ENCODE data around the gene CMTR1.
"Not testable (repeated sequence)": the region's sequence is repeated elsewhere in the genome, so short reads cannot be mapped to it uniquely, and the experiment has no call there.

Gene CMTR1, protein sequence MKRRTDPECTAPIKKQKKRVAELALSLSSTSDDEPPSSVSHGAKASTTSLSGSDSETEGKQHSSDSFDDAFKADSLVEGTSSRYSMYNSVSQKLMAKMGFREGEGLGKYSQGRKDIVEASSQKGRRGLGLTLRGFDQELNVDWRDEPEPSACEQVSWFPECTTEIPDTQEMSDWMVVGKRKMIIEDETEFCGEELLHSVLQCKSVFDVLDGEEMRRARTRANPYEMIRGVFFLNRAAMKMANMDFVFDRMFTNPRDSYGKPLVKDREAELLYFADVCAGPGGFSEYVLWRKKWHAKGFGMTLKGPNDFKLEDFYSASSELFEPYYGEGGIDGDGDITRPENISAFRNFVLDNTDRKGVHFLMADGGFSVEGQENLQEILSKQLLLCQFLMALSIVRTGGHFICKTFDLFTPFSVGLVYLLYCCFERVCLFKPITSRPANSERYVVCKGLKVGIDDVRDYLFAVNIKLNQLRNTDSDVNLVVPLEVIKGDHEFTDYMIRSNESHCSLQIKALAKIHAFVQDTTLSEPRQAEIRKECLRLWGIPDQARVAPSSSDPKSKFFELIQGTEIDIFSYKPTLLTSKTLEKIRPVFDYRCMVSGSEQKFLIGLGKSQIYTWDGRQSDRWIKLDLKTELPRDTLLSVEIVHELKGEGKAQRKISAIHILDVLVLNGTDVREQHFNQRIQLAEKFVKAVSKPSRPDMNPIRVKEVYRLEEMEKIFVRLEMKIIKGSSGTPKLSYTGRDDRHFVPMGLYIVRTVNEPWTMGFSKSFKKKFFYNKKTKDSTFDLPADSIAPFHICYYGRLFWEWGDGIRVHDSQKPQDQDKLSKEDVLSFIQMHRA

DNA sequence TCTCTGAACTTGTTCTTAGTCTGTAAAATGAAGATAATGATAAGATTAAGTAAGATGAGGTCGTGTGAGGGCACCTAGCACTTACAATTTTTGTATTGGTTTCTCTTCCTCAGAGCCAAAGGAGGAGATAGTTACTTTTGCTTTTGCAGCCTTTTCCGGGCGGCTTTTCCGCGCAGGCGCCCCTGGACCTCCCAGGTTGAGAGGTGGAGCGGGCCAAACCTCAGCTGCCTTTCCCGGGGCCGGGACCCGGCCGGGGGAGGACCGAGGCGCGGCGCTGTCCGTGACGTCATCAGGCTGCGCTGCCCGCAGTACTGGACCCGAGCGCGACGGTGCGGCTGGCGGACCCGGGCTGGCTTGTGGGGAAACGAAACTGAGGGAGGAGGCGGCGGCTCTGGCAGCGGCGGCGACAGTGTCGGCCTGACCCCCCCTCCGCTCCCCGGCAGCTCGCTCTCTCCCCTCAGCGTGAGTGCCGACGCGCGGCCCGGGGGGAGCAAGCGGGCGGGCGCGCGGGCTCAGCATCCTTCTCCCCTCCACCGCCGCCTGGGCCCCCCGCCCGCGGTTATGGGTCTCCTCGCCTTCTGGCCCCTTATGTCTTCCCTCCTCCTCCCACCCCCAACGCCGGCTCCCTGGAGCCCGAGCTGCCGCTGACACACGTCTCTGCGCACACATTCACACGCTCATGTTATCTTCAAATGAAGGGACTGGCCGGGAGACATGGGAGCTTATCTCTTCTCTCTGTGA, at the start of gene CMTR1:
Gene CMTR1 (plus strand): TSS at position 306 of the 741 bp plus-strand sequence. CDS start 2,409 bp downstream, outside the sequence.
- peak; percentile 95 to 98 for DNase-seq

DNA sequence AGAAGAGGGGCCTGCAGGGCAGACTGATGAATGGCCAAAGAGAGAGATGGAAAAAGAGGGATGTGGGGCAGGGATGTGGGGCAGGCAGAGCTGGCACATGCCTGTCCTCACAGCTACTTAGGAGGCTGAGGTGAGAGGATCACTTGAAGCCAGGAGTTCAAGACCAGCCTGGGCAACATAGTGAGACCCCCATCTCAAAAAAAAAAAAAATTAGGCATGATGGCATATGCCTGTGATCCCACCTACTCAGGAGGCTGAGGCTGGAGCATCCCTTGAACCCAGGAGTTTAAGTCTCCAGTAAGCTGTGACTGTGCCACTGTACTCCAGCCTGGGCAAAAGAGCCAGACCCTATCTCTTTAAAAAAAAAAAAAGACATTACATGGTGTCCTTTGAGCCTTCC, 44.4 kb upstream of the CMTR1 start:
- no peak for DNase-seq

DNA sequence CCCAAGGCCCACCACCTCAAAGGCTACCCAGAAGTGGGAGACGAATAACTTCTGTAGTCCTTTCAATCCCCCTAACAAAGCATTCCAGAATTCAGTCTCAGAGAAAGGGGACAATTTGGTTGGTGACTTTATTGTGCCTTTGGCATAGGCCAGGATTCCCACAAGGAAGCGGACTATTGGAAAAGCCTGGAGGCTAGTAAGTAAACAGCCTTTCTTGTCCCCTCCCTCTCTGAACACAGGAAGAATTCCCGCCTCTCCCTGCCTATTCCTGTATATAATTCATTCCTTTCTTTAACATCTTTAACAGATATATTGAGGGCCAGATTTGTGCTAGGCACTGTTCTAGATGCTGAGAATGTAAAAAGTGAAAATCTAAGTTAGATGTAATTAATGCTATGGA, 43.2 kb upstream of the CMTR1 start:
- no peak for DNase-seq

DNA sequence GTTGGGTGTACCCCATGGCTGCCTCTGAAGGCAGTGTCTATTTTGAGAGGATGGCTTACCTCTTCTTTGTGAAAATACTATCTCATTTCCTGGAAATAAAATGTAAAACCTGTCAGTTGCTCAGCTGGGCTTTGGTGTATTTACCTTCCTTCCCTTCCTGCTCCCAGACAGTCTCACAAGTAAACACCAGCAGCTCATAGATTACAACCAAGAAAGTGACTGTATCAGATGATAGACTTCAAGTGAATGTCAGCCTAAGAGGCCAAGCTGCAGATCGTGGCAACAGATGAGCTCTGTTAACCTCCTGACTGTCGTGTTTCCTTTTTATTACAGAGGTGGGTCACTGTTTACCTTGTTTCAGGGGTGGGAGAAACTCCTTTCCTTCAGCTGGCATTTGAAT, 41.9 kb upstream of the CMTR1 start:
- DNase-seq: no peak

DNA sequence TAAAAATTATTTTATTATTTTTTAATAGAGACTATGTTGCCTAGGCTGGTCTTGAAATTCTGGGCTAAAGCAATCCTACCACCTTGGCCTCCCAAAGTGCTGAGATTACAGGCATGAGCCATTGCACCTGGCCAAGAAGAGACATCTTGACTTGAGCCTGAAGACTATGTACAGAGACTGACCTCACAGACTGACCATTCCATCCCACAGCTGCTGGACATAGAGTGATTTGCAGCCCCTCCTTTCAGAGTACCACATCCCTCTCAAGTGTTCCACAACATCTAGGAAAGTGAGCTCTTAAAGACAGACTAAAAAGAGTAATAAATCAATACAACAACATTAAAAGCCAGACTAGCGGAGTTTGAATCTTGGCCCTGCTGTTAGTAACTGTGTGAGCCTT, 40.2 kb upstream of the CMTR1 start:
- DNase-seq: no peak

DNA sequence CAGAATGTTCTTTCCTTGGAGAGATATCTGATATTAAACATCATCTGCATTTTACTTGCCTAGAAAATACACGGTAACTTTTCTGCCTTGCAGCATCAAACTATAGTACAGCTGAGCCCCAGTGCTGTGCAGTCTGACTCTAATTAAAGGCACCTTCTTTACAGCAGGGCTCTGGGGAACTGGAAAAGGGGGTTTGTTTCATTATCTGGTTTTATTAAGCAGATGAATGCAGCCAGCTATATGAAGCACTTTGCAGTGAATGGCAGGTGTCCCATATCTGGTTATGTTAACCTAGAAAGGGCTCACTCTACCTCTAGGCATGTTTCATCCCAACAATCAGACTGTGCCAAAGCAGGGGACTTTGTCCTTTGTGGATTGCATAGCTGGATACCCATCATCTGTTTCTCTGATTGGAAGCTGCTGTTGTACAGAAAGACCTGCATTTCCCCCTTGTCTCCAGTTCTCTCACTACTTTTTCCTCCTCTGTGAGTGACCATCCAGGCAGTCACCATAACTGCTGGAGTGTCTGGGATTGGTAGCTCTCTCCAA, 39.6 kb upstream of the CMTR1 start:
- DNase-seq: no peak

DNA sequence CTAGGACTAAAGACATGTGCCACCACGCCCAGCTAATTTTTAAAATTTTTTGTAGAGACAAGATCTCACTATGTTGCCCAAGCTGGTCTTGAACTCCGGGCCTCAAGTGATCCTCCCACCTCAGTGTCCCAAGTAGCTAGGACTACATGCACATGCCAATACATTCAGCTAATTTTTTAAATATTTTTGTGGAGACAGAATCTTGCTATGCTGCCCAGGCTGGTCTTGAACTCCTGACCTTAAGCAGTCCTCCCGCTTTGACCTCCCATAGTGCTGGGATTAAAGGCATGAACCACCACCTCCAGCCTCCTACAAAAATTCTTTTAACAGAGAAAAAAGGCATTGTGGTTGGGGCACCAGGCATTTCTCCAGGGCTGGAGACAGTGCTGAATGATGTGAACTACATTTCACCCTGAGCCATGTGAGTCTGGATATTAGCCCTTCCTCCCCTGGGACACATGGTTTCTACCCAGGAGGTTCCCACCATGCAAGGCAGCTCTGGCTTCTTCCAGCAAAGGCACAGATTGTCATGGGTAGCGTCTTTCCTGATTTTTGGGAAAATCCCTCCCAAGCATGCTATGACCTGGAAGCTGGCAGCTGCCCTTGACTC, 36.3 kb upstream of the CMTR1 start:
- DNase-seq: no peak

DNA sequence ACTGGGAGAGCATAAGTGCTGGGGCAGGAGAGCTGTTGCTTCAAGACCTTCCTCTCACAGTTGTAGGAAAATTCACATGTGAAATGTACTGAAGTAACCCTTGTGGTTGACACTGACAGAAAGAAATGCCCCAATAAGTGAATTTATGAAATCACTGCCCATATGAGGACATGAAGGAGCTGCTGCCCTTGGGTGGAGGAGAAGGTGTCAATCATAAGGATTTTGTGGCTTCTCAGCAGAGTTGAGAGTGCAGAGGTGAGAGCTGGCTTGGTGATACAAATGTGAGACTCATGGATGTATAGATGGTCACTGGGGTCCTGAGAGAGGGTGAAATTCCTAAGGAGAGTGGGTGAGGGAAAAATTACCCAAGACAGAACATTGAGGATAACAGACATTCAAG, 33.9 kb upstream of the CMTR1 start:
- DNase-seq: peak in 1 of 2 donors; percentile 21

DNA sequence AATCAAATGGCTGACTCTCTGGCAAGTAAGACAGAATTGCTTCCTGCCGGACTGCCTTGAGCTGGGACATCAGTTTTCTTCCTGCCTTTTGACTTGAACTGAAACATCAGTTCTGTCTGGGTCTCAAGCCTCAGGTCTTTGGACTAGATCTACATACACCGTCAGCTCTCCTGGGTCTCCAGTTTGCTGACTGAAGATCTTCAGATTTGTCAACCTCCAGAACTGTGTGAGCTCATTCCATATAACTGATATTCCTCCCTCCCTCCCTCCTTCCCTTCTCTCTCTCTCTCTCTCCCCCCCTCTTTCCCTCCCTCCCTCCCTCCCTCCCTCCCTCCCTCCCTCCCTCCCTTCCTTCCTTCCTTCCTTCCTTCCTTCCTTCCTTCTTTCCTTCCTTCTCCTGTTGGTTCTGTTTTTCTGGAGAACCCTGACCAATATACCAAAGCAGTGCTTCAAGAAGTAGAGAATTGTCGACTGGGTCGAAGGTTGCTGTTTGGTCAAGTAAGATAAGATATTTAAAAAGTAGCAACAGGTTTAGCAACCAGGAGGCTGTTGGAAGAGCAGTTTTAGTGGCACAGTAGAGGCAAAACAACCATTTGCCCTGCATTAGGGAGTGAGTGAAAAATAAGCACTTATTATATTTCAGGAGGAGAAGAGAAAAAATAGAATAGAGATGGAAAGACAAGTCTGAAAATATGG, 33.1 kb upstream of the CMTR1 start:
- DNase-seq: no peak

DNA sequence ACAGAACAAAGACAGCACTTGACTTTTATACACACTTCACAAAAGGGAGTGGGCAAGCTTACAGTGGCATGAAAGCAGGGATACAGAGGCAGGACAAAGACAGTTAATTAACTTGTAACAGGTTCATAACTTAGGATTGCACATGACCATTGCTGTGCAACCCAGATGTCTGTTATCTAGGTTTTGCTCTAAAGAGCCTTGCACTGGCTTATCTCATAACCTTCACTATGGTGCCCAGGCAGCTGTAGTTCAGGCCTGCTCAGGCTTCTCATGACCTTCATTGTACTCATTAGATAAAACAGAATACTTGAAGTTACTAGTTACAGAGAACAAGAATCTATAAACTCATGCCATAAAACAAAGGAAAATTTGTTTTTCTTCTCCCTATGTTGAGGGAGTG, 31.4 kb upstream of the CMTR1 start:
- not testable (repeated sequence) for DNase-seq

DNA sequence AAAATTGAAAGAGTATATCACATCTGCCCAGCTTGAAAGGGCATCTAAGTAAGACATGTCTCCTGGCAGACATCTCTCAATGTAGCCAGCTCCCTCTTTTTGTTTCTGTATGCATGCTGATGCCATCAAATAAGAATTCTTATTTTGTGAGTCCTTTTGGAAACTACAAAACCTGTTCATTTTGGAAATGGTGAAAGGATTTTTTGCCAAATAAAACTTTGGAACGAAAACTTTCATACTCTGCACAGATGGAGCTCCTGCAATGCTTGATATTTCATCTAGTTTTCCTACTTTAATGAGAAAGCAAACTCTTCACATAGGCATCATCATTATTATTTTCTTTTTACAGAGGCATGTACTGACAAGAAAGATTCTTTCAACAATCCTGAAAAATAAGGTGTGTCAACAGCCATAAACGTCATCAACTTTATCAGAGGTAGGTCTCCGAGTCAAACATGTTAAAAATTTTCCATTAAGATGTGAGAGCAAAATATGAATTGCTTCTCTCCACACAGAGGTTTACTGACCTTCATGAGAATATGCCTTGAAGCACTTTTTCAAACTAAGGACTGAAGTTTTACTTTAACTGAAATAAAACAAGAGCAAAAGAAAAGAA, 26.2 kb upstream of the CMTR1 start:
- no peak for DNase-seq

DNA sequence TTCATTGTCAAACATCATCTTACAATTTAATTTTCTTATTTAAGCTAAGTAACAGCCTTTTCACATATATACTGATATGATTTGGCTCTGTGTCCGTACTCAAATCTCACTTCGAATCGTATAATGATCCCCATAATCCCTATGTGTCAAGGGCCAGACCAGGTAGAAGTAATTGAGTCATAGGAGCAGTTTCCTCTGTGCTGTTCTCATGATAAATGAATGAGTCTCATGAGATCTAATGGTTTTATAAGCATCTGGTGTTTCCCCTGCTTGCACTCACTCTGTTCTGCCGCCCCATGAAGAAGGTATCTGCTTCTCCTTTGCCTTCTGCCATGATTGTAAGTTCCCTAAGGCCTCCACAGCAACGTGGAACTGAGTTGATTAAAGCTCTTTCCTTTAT, 25.1 kb upstream of the CMTR1 start:
- DNase-seq: no peak

DNA sequence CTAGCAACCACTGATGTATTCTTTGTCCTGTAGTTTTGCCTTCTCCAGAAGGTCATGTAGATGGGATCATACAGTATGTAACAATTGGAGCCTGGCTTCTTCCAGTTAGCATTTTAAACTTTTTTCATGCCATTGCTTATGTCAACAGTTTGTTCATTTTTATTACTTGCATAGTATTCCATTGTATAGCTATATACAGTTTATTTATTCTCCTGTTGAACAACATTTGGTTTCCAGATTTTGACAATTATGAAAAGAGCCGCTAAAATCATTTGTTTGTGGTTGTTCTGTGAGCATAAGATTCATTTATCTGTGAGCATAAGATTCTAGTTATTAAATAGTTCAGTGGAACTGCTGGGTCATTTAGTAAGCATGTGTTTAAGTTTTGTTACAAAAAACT, 23.5 kb upstream of the CMTR1 start:
- DNase-seq: no peak

DNA sequence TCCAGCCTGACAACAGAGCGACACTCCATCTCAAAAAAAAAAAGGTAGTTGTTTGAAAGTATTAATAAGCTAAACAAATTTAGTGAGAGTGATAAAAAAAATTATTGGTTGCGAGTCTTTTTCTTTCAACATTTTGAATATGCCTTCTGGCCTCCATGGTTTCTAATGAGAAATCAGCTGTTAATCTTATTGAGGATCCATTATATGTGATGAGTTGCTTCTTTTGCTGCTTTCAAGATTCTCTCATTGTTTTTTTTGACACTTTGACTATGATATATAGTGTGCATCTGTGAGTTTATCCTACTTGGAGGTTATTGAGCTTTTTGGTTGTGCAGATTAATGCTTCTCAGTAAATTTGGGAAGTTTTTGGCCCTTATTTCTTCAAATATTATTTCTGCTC, 15.6 kb upstream of the CMTR1 start:
- DNase-seq: no peak

DNA sequence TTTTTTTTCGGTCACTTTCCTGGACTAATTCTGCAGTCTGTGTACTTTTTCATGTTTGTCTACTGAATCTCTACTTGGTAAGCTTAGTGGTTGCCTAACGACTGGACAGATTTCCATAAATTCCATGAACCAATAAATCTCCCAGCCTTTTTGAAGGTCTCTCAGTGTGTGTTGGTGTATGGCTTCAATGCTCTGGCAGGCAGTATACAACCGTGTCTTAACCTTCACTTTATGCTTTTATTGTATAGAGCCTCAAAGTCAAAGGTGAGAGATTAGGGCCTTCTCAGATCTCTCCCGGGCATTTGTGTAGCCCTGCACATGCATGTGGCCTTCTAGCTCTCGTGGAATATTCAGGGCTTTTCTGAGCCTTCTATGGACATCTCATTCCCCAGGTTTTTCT, 14.3 kb upstream of the CMTR1 start:
- no peak for DNase-seq

DNA sequence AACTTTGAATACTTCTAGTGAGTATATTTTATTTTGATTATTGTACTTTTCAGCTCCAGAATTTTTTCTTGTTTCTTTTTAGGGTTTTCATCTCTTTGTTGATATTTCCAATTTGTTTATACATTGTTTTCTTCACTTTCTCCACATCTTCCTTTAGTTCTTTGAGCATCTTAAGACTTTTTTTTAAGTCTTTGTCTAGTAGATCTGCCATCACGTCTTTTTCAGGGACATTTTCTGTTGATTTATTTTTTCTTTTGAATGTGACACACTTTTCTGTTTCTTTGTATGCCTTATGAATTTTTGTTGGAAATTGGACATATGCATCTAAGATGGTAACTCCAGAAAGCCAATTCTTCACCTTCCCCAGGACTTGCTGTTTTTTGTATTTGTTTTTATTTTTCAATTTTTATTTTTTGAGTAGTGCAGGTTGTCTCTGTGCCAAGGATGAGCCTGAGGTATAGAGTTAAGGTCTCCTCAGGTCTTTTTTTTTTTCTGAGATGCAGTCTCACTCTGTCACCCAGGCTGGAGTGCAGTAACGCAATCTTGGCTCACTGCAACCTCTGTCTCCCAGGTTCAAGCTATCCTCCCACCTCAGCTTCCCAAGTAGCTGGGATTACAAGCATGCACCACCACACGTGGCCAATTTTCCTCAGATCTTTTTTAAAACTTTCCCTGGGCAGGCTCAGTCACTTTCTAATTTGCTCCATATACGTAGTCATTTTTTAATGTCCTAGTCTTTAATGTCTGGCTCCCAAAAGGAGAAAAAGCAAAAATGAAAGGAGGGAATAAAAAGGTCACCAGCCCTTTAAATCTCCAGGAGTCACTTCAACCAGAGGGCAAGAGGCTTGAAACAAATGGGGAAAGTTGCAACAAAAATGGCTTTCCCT, 6.7 kb upstream of the CMTR1 start:
- DNase-seq: no peak

DNA sequence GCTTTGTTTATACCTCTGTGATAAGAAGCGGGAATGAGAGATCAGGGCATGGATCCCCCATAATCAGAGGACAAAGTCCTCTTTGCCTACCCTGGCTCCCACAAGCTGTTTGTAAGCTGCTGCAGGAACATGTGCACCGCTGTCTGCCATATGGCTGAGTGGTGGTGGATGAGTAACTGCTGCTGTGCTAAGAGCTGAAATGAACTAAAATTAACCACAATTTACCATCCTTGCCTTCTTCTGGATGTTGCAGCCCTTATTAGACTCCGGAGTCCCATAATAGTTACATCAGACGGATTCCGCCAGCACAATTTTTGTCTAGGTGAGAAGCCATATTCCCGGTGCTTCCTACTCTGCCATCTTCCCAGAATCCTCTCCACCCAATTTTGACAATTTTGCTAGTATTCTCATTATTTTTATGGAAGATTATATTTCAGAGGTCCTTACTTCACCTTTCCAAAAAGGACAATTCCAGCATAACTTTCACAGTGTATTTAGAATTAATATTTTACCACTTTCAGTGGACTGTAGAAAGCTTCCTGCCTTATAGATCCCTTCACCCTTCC, 6.0 kb upstream of the CMTR1 start:
- DNase-seq: no peak

DNA sequence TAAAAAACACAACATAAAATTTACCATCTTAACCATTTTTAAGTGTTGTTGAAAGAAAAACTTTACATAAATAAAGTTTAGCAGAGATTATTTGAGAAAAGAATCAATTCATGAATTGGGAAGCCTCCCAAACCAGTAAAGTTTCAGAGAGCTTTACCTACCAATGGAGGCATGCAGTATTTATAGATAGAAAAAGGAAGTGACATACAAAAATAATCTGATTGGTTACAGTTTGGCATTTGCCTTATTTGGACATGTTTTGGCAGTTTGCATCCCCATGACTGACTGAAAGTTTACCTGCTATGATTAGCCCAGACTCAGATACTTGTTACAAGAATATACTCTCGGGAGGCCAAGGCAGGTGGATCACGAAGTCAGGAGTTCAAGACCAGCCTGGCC, 3.7 kb upstream of the CMTR1 start:
- no peak for DNase-seq

DNA sequence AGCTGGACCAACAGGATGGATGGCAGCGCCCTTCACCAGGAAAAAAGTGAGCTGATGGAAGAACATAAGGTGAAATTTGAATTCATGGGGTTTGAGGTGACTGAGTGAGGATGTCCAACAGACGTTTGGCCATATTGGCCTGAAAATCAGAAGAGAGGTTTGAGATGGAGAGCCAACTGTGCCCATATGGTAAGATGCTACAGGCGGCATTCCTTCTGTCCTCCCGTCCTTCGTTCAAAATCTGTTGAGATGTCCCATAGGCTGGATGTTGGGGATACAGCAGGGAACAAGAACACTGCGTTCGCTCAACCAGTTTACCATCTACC, 468 bp upstream of the CMTR1 start:
- no peak for DNase-seq

DNA sequence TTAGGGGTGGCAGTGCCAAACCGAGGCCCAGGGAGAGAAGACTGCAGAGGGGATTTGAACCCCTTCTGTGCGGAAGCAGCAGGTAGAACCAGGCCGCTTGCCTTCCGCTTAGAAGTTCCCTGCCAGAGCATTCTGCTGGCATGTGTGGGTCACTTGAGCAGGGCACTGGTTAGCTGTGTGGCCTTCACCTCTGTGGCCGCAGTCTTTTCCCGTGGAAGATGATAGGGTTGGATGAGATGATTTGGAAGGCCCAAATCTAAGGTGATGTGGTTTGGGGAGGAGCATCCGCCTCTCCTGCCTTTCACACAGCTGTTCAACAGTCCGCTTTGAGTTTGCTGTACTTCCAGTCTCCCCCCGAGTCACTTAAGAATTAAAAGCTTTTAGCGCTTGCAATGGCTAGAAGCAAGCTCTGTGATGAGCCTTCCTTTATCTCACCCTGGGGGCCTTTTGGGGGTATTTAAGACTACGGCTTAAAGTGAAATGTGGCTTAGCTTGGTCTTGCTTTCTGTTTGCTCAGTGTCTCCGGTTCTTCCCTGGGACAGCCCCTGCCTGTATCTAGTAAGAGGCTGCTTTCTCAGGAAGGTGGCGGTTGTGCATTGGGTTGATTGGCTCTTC, 743 bp downstream of the CMTR1 start:
- DNase-seq: peak; percentile 41 to 56
